HG03565 (cell line): ENCODE results near the gene ARL4A.

Source experiments
- ATAC-seq: cut with Tn5 transposase; IDR thresholded peaks from one replicate; pipeline ENCODE4 v1.9.1; 2021; ENCODE audit warnings: mild to moderate bottlenecking, moderate library complexity; ENCODE audit not compliant: unreplicated experiment

ARL4A gene

DNA sequence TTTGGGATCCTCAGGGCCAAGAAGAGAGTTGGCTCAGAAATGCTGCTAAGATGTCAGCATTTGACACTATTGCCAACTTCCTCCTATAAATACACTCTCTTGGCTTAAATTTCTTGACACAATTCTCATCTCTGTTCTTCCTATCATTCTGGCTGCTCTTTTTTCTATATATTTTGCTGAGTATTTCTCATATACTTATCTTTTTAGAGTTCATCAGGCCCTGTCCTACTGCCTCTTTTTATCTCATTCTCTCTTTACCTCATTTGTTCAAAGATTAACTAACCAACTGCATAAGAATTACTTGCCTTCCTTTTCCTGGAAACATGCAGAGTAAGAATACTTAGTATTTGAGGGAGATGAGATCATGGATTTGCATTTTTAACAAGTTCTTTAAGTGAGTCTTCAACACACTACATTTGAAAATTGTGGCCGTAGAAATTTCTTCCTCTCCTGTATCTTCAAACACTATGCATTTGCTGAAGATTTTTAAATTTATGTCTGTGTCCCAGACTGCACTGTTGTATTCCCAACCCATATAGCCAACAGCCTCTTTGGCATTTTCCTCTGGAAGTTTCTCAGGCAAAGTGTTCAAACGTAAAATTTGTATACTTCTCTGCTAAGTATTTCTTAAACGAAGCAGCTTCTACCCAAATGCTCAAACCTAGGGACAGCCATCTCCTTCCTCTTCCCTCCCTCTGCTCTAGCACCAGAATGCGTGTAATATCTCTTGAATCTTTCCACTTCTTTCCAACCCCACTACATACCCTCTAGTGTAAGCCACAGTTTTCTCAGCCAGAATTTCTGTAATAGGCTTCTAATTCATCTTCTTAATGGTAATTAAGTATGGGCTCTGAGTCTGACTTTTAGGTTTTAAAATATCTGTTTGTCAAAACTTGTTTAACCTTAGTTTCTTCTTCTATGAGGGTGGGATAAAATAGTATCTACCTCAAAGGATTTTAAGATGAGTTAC lies 35.5 kb downstream of the ARL4A start:
- no peak for ATAC-seq

DNA sequence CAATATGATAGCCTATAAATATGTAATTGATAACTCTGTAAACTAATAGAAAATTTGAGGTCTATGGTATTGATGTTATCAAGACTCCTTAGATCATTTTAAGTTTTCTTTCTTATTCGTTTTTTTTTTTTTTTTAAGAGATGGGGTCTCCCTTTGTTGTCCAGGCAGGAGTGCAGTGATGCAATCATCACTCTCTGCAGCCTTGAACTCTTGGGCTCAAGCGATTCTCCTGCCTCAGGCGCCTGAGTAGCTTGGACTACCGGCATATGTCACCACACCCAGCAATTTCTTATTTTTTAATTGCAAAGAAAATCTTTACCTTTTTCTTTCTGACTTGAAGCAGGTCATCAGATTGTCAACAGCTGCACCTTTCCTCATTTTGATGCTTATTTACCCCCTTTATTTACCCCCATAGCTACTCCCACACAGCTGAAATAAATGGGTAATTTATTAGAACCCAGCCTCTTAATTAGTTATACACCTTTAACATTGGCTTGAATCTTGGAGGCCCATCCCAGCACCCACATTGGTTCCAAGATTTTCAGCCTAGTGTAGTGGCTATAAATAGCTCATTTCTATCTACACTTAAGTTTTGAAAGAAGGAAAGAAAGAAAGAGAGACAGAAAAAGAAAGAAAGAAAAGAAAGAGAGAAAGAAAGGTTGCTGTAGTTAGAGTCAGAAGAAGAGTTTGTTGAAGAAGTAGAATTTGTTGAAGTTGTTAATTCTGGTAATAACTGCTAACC lies 38.3 kb downstream of the ARL4A start:
- ATAC-seq = no peak

DNA sequence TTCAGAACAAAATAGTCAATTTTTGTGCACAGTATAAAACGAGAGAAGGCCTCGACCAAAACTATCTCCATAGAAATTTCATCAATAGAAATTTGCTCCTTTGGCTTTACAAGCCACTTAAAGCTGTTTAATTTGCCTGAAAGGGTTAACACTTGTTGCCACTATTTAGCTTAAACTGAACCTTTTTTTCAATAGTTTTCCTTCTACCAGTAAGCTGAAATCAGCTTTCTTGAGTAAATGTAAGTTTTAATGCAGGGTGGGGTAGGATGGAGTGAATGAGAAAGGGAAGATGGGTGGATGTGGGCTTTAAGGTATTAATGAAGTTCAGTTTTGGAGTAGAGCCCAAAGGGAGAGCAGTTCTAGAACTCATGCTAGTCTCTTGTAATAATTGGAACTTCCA lies 39.5 kb downstream of the ARL4A start:
- ATAC-seq = no peak

- ATAC-seq = no peak
These were observed 40.2 kb downstream of the ARL4A start for GRCh38 chr7:12727455-12728191.

DNA sequence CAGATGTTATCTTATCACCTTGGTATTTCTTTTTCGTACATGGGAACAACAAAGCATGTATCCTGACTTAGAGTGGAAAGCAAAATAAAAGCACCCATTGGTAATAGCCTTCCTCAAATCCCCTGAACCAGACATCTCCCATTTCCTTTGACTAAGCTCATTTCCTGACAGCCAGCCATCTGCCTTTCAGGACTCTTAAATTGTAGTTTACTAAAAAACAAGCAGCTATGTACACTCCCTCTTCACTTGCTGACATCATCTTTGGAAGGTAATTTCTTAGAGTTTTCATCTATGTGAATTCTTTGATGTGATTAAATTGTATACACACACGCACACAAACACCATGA lies 40.7 kb downstream of the ARL4A start:
- ATAC-seq = no peak

- no peak for ATAC-seq
These were observed 41.7 kb downstream of the ARL4A start for GRCh38 chr7:12729112-12729511.

DNA sequence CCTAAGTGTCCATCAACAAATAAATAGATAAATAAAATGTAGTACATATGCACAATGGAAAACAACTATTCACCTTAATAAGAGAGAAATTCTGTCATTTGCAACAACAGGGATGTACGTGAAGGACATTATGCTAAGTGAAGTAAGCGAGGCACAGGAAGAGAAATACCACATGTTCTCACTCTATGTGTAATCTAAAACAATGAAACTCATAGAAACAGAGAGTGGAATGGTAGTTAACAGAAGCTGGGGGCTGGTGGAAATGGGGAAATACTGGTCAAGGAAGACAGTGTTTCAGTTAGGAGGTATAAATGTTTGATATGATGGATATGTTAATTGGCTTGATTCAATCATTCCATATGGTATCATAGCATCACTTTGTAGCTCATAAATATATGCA lies 43.1 kb downstream of the ARL4A start:
- peak; percentile 44 for ATAC-seq

DNA sequence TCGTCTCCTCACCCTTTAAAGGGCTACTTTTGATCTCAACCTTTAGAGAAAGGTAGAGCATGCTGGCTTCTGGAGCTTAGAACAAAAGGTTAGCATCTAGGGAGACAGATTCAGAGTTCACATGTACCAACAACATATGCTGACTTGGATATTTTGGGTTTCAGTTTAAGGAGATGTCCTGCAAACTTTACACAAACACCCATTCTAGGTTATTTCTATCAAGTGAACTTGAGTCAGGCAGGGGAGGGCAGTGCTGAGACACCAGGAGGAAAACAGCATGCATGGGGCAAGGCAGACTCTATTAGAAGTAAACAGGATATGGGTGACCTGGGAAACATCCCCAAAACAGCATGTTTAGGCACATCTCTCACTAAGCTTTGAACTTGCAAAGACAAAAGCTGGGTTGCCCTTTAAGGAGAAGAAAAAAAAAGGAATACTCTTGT lies 43.8 kb downstream of the ARL4A start:
- no peak for ATAC-seq

- ATAC-seq = no peak
These were observed 44.3 kb downstream of the ARL4A start for GRCh38 chr7:12731775-12732174.

- ATAC-seq = no peak
These were observed 45.0 kb downstream of the ARL4A start for GRCh38 chr7:12732428-12732827.

GRCh38 chr7:12735923-12736322 lies 48.5 kb downstream of the ARL4A start:
- ATAC-seq = no peak

DNA sequence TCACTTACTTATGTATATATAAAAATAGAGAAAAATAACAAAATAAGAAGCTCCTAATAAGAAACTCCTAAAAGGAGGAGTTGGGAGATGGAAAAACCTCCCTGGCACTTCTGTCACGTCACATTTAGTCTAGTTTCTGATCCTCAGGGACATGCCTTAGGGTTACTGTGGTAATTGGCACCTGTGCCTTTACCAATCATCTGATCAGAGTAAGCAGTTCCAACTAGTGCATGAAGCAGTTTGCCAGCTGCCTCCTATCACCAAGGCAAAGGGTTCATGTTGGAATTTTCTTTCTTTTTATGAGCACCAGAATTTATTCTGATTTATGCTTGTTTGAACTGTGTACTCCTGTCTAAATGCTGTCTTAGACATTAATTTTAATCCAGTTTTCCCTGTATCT lies 49.9 kb downstream of the ARL4A start:
- no peak for ATAC-seq

GRCh38 chr7:12737836-12738235 lies 50.4 kb downstream of the ARL4A start:
- ATAC-seq = no peak

DNA sequence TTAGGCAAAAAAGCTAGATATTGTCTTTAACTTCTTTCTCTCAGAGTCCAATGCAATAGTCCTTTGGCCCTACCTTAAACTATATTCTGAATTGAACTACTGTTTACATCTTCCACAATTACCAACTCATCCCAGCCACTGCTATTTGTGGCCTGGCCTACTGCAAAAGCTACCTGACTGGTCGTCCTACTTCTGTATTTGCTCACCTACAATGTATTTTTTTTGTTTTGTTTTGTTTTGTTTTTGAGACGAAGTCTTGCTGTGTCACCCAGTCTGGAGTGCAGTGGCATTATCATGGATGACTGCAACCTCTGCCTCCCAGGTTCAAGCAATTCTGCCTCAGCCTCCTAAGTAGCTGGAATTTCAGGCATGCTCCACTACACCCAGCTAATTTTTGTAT lies 51.2 kb downstream of the ARL4A start:
- no peak for ATAC-seq
